SK-N-SH (cell line): ENCODE results near the gene KIRREL2. TPM values are rescaled to one million over a fixed set of nuclear protein-coding genes. Genes with fewer than 3 reads are reported as not detected.

Experiments used
- CTCF ChIA-PET: fragments of 300-600, 350-600 bp; formaldehyde crosslinking; extraction: SDS; loops from one replicate; lab custom pipeline; 2021; lab: Yijun Ruan, JAX
- POLR2A ChIA-PET: fragments of 350-600 bp; sonication (Branson Sonifier 250); formaldehyde crosslinking; extraction: SDS; loops from one replicate; lab custom pipeline; 2020; ENCODE audit warnings: antibody characterized with exemption, inconsistent platforms; lab: Yijun Ruan, JAX
- DNase-seq: peaks from one replicate; pipeline ENCODE4 v3.0.0; 2012
- H2AFZ ChIP-seq: fragments of 200-600 bp; sonication (generic); 2 replicates; pipeline ENCODE4 v1.8.1; 2016; ENCODE audit warnings: antibody characterized with exemption, mild to moderate bottlenecking, low read depth
- H3F3A ChIP-seq: fragments of 200-600 bp; sonication (generic); replicated peaks from 2 replicates; pipeline ENCODE3; 2016; ENCODE audit warnings: antibody characterized with exemption, mild to moderate bottlenecking; ENCODE audit not compliant: insufficient read depth
- H3K27ac ChIP-seq, 2 experiments: fragments of 200-500 bp in 1 of 2; fragments of 200-600 bp in 1 of 2; sonication (Bioruptor generic) in 1 of 2; sonication (generic), shearing (Covaris generic) in 1 of 2; 2 replicates each; pipeline versions ENCODE4 v1.5.1 to v1.6.1; 2014 to 2016; ENCODE audit warnings: low read depth in 2 of 2, inconsistent platforms in 1 of 2, low read length in 1 of 2, mild to moderate bottlenecking in 1 of 2, mixed read lengths in 1 of 2
- H3K27me3 ChIP-seq: fragments of 200-600 bp; sonication (generic), shearing (Covaris generic); 2 replicates; pipeline ENCODE4 v1.6.1; 2016; ENCODE audit warnings: mixed run types; ENCODE audit not compliant: insufficient read depth
- H3K36me3 ChIP-seq, 2 experiments: fragments of 200-500 bp in 1 of 2; fragments of 200-600 bp in 1 of 2; sonication (Bioruptor generic) in 1 of 2; sonication (generic) in 1 of 2; replicated peaks in 1 of 2; 2 replicates each; pipeline versions ENCODE3 to v1.5.1; 2014 to 2016; ENCODE audit warnings: low read length in 1 of 2, mild to moderate bottlenecking in 1 of 2; ENCODE audit not compliant: insufficient read depth in 2 of 2, control insufficient read depth in 1 of 2
- H3K4me1 ChIP-seq, 2 experiments: fragments of 200-500 bp in 1 of 2; fragments of 200-600 bp in 1 of 2; sonication (Bioruptor generic) in 1 of 2; sonication (generic), shearing (Covaris generic) in 1 of 2; 2 replicates each; pipeline versions ENCODE4 v1.5.1 to v1.6.1; 2014 to 2016; ENCODE audit warnings: low read depth in 1 of 2, low read length in 1 of 2, mixed run types in 1 of 2; ENCODE audit not compliant: insufficient read depth in 2 of 2, control insufficient read depth in 1 of 2
- H3K4me2 ChIP-seq: fragments of 200-600 bp; sonication (generic), shearing (Covaris generic); 2 replicates; pipeline ENCODE4 v1.6.1; 2017; ENCODE audit warnings: mixed run types
- H3K4me3 ChIP-seq, 2 experiments: fragments of 200-500 bp in 1 of 2; fragments of 200-600 bp in 1 of 2; sonication (Bioruptor generic) in 1 of 2; sonication (generic), shearing (Covaris generic) in 1 of 2; 2 replicates each; pipeline versions ENCODE4 v1.5.1 to v1.8.1; 2014 to 2016; ENCODE audit warnings: low read depth in 2 of 2, inconsistent platforms in 1 of 2, low read length in 1 of 2, mild to moderate bottlenecking in 1 of 2, mixed read lengths in 1 of 2, moderate library complexity in 1 of 2
- H3K79me2 ChIP-seq: fragments of 200-600 bp; sonication (generic); 2 replicates; pipeline ENCODE4 v1.8.1; 2017; ENCODE audit warnings: mild to moderate bottlenecking; ENCODE audit not compliant: insufficient read depth
- H3K9ac ChIP-seq: fragments of 200-600 bp; sonication (generic); 2 replicates; pipeline ENCODE4 v1.6.1; 2017; ENCODE audit warnings: mixed run types
- H3K9me2 ChIP-seq: fragments of 200-600 bp; sonication (generic); 2 replicates; pipeline ENCODE4 v1.6.1; 2017; ENCODE audit warnings: mixed run types
- H3K9me3 ChIP-seq: fragments of 200-600 bp; sonication (generic); 2 replicates; pipeline ENCODE4 v1.6.1; 2017; ENCODE audit warnings: mixed run types, mild to moderate bottlenecking, moderate library complexity
- H4K20me1 ChIP-seq: fragments of 200-600 bp; sonication (generic); 2 replicates; pipeline ENCODE4 v1.6.1; 2017; ENCODE audit warnings: mild to moderate bottlenecking, mixed run types; ENCODE audit not compliant: insufficient read depth
- EP300 ChIP-seq, 2 experiments: IDR thresholded peaks; 2 replicates each; pipeline versions ENCODE4 v1.4.0 to v1.6.1; 2012; ENCODE audit warnings: borderline replicate concordance in 1 of 2, low read depth in 1 of 2, low read length in 1 of 2
- FOXM1 ChIP-seq: IDR thresholded peaks from 2 replicates; pipeline ENCODE4 v1.4.0; 2012; ENCODE audit warnings: low read depth, mild to moderate bottlenecking
- IRF3 ChIP-seq: fragments of 150-350 bp; IDR thresholded peaks from 2 replicates; pipeline ENCODE4 v1.6.1; 2016; ENCODE audit warnings: mild to moderate bottlenecking, low read depth, low read length
- PBX3 ChIP-seq: IDR thresholded peaks from 2 replicates; pipeline ENCODE4; 2012
- RCOR1 ChIP-seq: fragments of 150-350 bp; IDR thresholded peaks from 2 replicates; pipeline ENCODE4 v1.6.1; 2017; ENCODE audit warnings: antibody characterized with exemption, low read length
- REST ChIP-seq: IDR thresholded peaks from 2 replicates; pipeline ENCODE4 v1.6.1; 2012; ENCODE audit warnings: mild to moderate bottlenecking, low read depth, low read length, moderate library complexity
- RFX5 ChIP-seq: IDR thresholded peaks from 2 replicates; pipeline ENCODE4 v1.6.1; 2012; ENCODE audit warnings: mild to moderate bottlenecking, improper control_type of control experiment, low read length
- SIN3A ChIP-seq: IDR thresholded peaks from 2 replicates; pipeline ENCODE4 v1.6.1; 2012; ENCODE audit warnings: low read depth, mild to moderate bottlenecking, low read length, moderate library complexity, borderline replicate concordance
- TAF1 ChIP-seq: IDR thresholded peaks from 2 replicates; pipeline ENCODE4 v1.6.1; 2012; ENCODE audit warnings: low read depth, mild to moderate bottlenecking, low read length, moderate library complexity, borderline replicate concordance
- YY1 ChIP-seq: IDR thresholded peaks from 2 replicates; pipeline ENCODE4 v1.4.0; 2012; ENCODE audit warnings: low read depth, mild to moderate bottlenecking
- WGBS: methylation state at CpG from one replicate; pipeline ENCODE4 v1.1.6; 2017; ENCODE audit warnings: low lambda C conversion rate; 5-methylcytosine and 5-hydroxymethylcytosine counted together
- polyA plus RNA-seq, 3 experiments: library from polyadenylated mRNA; depleted of rRNA; stranded (reverse); fragments of >200 nt; gene quantifications; 2 replicates each; pipeline ENCODE4 v1.2.3, GENCODE V29; 2012

KIRREL2 gene
- polyA plus RNA-seq, 1 of the 3 experiments (the other 2 are of a cell fraction): 0.21 TPM

GRCh38 chr19:35822579-35822978, 34.1 kb upstream of the KIRREL2 start (continued):
- TF ChIP-seq REST (no peak), TAF1 (no peak), FOXM1 (no peak), IRF3 (no peak)

GRCh38 chr19:35824150-35824549, 32.6 kb upstream of the KIRREL2 start:
- Histone ChIP-seq H4K20me1 (no peaks in the 10 kb centered on the region), H3K9me3 (no peaks in the 10 kb centered on the region), H3K27me3 (peaks cover 5% of the 10 kb centered on the region; the same call in 1 of the 2 replicates), H3K36me3 (no peaks in the 10 kb centered on the region), H3K4me2 (no peak overlapping the region), H3K4me1 (no peaks in the 10 kb centered on the region), H3K9me2 (no peaks in the 10 kb centered on the region), H2AFZ (no peak overlapping the region), H3K79me2 (no peaks in the 10 kb centered on the region), H3K27ac (no peak overlapping the region), H3K4me3 (no peak overlapping the region), H3K9ac (no peak overlapping the region), H3F3A (peaks cover 4% of the 10 kb centered on the region)
- 34% methylated on average over 5 of the region's 5 CpGs for WGBS
- ChIA-PET CTCF (no interaction called here), POLR2A (no interaction called here)
- no peak for TF ChIP-seq PBX3
- TF ChIP-seq RFX5: no peak
- TF ChIP-seq EP300 (IDR thresholded peaks at IDR 0.05; ENCODE audit: borderline replicate concordance in 1 of 2, low read depth in 1 of 2, low read length in 1 of 2): no peak
- TF ChIP-seq YY1: no peak
- TF ChIP-seq RCOR1: no peak
- TF ChIP-seq SIN3A: no peak
- DNase-seq: no peak
